Medulla oblongata (tissue), 1 donor: ENCODE measurements around the gene PEDS1.
"Not testable (repeated sequence)": the region's sequence is repeated elsewhere in the genome, so short reads cannot be mapped to it uniquely, and the experiment has no call there.

Source experiments
- DNase-seq: peaks from one replicate; pipeline ENCODE4 v3.0.0-alpha.2; 2015; ENCODE audit errors: extremely low spot score

The PEDS1 gene

DNA sequence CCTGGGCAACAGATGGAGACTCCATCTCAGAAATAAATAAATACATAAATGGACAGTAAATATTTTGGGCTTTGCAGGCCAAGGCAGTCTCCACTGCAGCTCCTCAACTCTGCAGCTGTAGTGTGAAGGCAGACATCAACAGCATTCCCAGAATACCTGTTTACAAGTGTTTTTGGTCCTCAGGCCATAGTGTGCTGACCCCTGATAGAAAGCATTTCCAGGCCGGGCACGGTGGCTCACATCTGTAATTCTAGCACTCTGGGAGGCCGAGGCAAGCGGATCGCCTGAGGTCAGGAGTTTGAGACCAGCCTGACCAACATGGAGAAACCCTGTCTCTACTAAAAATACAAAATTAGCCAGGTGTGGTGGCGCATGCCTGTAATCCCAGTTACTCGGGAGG lies 18.4 kb downstream of the PEDS1 start:
- DNase-seq, result not testable (repeated sequence)

DNA sequence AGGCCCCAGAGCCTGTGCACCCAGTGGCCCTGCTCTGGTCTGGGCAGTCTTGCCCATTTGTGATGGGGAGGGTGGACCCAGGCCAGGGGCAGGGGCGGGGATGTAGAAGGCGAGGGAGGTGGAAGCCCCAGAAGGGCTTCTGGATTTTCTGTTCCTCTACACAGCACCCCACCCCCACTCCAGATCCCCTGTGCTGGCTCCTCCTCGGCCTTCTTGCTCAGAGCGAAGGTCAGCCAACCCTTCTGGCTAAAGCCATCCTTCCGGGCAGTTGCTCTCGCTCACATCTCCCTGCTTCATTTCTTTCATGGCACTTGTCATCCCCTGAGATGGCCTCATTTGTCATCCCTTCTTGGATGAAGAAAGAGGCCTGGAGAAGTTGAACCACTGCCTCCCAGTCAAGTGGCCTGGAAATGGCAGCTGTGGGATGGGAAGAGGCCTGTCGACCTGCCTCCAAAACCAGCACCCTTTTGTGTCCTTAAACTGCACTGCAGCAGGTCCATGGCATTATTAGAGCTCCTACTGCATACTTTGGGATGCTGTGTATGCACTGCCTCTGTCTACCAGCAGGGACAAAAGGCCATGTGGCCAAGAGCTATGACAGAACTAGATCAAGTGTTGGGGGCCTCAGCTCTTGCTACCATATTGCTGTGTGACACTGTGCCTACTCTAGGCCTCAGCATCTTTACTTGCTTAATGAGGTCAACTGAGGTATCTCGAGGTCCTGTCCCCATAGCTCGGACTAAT lies 19.9 kb downstream of the PEDS1 start:
- DNase-seq, result no peak

- DNase-seq, result no peak
These were observed 20.5 kb downstream of the PEDS1 start for GRCh38 chr20:50133041-50133440.

DNA sequence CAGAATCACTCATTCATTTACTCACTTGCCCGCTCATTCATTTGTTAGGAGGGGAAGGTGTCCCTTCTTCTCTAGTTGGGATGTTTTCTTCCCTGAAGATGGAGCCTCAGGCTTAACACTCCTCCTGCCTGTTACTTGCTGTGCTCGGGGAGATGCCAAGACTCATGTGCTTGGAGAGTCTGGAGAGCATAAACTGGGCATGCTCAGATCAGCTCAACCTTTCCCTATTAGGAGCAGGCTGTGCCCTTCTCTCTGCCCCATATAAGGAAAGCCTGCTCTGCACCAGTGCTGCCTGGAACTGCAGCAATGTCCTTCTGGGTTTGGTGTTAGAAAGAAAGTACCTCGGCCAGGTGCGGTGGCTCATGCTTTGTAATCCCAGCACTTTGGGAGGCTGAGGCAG lies 22.5 kb downstream of the PEDS1 start:
- no peak for DNase-seq

DNA sequence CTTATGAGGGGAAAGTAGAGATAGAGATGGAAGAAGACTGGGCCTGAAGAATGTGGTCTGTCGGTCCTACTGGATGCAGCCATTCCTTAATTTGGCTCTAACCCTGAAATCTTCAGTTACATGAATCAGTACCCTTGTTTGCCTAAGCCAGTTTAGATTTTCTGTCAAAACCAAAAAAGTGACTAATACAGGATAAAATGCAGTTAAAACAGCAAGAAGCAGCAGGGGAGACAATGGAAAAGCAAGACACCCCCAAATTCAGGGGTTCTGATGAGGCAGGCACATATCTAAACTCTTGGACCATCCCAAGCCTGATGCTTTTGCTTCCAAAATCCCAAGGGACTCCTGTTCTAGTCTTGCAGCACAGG lies 23.2 kb downstream of the PEDS1 start:
- DNase-seq, result no peak

- DNase-seq, result no peak
These were observed 23.7 kb downstream of the PEDS1 start for GRCh38 chr20:50129662-50130355.

DNA sequence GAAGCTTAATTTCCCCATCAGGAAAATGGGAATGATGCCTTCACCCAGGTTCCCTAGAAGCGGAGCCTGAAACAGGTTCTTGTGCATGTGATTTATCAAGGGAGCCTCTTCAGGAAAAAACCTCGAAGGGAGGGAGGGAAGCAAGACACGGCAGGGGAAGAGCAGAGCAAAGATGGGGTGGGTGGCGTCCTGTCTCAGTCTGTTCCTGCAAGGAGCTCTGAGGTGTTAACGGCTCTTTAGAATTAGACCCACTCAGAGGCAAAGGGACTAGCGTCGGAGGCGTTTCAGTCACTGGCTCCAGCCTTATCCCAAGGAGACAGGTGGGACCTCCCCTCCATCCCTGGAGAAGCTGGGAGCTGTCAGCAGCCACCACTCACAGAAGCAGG lies 25.0 kb downstream of the PEDS1 start:
- DNase-seq, result no peak

GRCh38 chr20:50127587-50128519 lies 25.7 kb downstream of the PEDS1 start:
- DNase-seq, result no peak

DNA sequence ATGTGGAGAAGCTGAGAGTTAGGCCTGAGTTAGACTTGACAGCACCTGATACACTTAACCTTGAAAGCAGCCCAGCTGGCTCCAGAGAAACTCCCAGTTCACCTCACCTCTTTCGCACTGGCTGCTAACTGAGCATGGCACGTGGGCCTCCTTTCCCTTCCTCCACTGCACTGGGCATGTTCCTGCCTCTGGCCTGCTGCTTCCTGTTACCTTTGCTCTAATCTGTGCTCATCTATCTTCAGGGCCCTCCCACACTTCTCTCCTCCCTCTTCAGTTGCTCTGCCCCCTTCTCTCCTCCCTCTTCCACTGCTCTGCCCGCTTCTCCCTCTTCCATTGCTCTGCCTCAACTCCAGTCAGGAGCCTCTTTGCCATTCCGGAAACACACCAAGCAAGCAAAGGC lies 26.9 kb downstream of the PEDS1 start:
- DNase-seq, result no peak

GRCh38 chr20:50125279-50125678 lies 28.2 kb downstream of the PEDS1 start:
- DNase-seq, result no peak

DNA sequence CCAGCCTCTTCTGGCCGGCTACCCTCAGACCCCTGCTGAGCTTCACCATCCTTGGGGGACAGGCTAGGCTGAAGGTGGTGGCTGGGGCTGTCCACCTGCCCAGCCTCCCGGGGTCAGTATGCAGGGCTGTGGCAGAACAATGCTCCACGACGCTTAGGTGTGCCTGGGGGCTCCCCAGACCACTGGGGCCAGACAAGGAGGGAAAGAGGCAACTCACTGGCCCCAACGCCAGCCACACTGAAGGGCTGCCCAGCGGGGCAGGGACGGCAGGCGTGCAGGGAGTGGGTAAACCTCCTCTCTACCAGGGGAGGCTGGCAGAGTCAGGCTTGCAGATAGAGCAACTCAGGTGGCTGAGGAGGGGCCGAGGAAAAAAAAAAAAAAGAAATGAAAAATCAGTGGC lies 29.0 kb downstream of the PEDS1 start:
- DNase-seq, result no peak

- no peak for DNase-seq
These were observed 30.1 kb downstream of the PEDS1 start for GRCh38 chr20:50123418-50123817.

GRCh38 chr20:50122763-50123162 lies 30.8 kb downstream of the PEDS1 start:
- DNase-seq, result no peak

- DNase-seq, result no peak
These were observed 31.7 kb downstream of the PEDS1 start for GRCh38 chr20:50121858-50122271.

GRCh38 chr20:50120935-50121693 lies 32.4 kb downstream of the PEDS1 start:
- DNase-seq, result peak; percentile 85

DNA sequence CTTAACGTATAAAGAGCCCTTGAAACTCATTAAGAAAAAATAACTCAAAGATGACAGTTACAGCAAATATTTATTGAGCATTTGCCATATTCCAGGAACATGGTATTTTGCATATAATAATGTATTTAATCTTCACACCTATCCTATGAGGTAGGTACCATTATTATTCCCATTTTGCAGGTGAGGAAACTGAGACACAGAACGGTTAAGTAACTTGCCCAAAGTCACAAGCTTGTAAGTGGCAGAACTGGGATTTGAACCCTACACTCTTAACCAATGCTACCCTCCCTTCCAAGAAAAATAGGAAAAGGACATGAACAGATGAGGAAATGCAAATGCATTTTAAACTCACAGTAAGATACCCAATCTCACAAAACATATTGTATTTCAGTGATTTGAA lies 35.3 kb downstream of the PEDS1 start:
- no peak for DNase-seq

DNA sequence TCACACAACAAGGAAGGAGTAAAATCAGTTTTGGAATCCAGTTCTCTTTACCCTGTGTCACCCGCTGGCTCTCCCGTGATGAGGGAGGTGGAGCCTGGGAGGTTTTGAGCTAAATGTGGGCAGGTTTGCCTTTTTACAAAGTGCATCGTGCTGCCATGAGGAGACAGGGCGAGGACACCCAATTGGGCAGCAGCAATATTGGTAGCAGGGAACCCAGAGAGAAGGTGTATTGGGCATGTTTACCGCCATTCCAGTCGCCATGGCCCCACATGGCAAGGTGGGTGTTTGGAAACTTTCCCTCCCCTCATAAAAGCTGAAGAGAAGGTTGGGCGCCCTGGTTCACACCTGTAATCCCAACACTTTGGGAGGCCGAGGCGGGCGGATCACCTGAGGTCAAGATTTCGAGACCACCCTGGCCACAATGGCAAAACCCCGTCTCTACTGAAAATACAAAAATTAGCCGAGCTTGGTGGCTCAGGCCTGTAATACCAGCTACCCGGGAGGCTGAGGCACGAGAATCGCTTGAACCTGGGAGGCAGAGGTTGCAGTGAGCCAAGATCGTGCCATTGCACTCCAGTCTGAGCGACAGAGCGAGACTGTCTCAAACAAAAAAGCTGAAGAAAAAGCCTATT lies 37.0 kb downstream of the PEDS1 start:
- DNase-seq, result no peak

GRCh38 chr20:50115591-50116367 lies 37.7 kb downstream of the PEDS1 start:
- peak; percentile 99 for DNase-seq

- no peak for DNase-seq
These were observed 38.4 kb downstream of the PEDS1 start for GRCh38 chr20:50115041-50115512.
